ENCODE measurements around the gene TRIM52.
"Not testable (repeated sequence)": the region's sequence is repeated elsewhere in the genome, so short reads cannot be mapped to it uniquely, and the experiment has no call there.

The TRIM52 gene

DNA sequence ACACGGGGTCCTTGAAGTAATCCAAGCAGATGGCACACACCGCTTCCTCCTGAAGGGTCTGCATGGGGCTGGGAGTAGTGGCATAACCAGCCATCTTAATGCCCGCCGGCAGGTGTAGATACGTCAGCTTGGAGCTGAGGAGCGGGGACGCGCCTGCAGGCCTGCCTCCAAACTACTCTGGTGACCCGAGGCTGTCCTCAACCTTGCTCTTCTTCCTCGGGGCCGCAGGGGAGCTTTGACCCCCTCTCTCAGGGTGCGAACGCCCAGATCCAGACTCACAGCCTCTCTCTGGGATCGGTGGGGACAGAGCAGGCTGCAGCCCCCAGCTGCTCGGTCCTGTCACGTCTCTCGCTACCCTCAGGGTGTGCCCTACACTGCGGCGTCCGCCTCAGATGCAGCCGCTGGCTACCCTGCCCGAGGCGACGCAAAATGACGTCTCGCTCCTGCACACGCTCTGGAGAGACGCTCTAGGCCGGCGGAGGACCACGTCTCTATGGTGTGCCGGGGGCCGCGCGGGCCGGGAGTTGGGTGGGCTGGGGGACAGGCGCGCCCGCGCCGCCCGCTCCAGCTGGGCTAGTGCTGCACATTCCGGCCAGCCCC lies at the start of gene TRIM52:
Gene TRIM52, minus strand, starts transcription at position 424 of the 600 bp plus-strand sequence. Its CDS starts 330 bp downstream, at position 94.
- peak; percentile 96 for DNase-seq

DNA sequence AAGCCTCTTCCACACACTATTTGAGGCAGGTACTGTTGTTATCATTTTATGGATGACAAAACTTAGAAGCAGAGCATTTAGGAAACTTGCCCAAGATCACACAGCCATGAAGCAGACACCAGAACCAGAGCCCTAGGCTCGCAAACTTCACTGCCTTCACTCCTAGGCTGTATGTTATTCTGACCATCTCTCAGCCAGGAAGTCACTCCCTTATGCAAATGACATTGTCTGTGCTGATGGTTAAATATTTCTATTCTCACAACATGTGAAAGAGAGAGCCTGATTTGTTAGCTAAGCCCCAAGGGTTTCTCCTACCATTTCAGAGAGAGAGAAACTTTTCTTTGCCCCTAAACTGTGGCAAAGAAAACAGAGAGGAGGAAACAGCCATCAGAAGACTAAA lies 26.4 kb upstream of the TRIM52 start:
- DNase-seq, result not testable (repeated sequence)

DNA sequence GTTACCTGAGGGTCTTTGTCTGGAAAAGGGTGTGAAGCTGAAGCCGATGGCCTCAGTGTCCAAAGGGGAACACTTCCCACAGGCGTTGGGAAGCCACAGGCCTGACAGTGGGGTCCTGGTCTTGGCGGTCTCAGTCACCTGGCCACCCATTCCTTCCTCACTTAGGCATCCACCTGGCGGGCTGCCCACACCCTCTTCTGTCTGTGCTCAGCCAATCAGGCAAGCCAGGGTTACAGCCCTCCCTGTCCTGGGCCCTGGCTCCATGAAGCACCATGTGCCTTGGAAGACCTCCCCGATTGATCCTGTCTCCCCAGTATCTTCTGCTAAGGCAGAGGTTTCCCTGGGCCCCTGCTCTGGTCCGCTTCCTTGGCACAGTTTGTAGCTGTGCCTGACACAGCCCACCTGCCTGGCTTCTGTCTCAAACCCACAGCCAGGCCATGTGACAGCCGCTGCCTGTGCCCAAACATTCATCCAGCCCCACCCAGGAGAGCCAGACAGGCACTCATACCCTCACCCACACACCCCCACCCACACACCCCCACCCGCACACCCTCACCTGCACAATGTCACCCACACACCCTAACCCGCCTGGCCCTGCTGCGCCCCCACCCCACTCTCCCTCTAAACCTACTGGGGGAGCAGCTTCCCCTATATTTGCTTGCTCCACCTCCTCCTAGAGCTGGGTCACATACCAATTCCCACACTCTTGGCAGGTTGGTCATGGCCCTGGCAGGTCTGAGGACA lies 25.2 kb upstream of the TRIM52 start:
- not testable (repeated sequence) for DNase-seq

DNA sequence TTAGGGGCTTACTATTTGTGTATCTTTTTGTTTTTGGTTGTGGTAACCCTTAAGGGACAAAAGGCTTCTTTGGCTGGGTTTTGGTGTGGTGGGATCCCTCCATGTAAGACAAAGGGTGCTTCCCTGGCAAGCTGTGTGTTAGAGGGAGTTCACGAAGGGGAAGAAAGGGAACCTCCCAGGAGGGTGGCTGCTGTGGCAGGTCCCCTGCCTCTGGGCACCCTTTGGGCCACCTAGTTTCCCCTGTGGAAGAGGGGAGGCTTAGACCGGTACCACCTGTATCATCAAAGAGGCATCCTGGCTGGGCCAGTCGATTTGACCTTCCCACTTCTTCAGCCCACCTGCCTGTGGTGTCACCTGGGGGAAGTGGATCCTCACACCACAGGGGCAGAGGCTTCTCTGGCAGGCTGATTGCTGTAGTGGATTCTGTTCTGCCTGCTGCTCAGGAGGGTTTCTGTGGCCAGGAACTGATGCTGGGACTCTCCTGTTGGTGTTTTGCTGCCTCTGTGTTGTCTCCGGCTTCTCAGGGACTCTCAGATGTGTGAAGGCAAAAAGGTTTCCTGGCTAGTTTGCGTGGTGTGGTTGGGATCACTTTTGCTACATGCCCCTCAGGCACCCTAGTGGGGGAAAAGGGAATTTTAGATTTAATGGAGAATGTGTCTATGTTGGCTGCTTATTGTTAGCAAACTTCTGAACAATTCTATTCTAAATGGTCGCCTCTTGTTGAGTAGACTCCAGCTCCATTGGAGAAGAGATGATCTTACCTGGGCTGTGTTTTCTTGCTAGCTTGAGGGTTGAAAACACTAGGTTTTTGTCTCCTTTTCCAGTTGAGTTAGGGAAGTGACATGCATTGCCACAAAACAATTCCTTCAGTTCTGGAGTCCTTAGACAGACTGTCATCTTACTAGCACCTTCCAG lies 23.2 kb upstream of the TRIM52 start:
- not testable (repeated sequence) for DNase-seq

DNA sequence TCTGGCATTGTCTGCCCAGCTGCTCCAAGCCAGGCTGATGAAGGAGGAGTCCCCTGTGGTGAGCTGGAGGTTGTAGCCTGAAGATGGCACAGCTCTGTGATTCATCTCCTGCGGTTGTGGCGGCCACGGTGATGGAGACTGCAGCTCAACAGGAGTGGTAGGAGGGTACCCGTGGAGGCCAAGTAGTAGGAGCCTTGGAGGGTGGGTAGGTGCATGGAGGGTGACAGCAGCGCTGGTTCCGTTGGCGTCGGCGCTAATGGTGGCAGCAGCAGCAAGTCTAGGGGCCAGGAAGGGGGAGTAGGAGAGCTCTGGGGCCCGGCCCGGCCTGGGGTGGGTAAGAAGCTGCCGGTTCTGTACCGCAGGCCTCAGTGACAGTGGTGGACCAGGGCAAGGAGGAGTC lies 22.4 kb upstream of the TRIM52 start:
- no peak for DNase-seq

DNA sequence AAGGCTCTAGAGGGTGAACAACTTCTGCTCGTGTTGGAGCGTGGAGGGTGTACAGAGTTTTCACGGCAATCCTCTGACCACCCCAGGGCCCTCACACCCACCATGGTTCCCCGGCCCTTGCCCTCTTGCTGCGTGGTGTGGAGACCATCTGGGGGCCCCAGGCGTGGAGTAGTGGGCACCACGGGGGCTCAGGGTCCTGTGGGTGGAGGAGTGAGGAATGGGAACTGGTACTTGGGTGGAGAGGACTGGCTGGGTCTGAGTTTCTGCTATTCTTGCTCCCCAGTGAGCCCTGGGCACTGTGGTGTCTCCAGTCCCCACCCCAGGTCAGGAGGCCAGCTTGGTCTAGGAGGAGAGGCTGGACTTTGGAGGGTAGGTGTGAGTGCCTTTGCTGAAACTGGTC lies 21.9 kb upstream of the TRIM52 start:
- DNase-seq, result no peak

DNA sequence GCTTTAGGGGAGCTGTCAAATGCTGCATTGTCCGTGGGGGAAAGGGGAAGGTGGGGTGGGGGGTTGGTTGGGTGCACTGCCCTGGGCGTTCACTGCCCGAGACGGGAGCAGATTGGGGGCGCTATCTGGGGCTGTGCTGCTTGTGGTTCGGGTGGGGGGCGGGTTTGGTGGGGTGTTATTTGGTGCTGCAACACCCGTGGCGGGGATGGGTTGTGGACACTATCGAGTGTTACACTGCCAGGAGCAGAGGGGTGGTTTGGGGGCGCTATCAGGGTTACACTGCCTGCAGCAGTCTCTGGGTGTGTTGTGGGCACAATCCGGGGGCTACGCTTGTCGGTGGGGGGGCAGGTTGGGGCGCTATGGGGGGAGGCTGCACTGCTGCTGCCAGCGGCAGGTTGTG lies 21.5 kb upstream of the TRIM52 start:
- DNase-seq, result not testable (repeated sequence)

DNA sequence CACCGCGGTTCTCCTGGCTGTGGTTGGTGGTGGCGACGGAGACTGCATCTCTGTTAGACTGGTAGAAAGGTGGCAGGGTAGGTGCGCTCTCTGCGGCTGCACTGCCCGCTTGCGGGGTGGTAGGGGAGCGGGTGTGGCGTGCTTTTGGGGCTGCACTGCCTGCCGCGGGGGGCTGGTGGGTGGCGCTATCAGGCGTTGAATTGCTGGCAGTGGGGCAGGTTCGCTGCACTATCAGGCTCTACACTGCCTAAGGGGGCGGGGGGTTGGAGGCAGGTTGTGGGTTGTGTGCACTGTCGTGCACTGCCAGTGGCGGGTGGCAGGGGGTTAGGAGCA lies 21.0 kb upstream of the TRIM52 start:
- no peak for DNase-seq

DNA sequence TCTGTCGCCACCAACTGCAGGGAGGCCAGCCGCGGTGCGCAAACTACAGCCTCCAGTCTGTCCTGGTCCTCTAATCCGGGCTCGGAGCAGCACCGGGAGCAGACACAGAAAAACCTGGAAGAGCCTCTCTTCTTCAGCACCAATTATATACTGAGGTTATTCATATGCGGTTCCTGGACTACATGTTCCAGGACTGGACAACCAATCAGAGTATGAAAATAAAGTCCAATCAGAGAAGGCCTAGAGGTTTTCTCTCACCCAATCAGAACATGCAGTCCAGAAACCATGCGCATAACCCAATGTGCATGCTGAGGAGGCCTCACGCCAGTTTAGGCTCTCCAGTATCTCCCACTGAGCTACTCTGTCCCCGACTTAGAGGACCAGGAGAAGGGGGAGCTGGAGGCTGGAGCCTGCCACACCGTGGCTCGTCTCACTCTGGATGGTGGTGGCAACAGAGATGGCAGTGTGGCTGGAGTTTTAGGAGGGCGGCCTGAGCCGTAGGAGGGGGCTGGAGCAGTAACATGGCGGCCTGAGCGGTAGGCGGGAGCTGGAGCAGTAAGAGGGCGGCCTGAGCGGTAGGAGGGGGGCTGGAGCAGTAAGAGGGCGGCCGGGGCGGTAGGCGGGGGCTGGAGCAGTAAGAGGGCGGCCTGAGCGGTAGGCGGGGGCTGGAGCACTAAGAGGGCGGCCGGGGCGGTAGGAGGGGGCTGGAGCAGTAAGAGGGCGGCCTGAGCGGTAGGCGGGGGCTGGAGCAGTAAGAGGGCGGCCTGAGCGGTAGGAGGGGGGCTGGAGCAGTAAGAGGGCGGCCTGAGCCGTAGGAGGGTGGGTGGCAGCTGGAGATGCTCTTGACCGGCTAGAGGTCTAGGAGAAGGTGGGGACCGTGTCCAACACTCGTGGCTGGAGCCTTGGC lies 20.4 kb upstream of the TRIM52 start:
- peak; percentile 97 for DNase-seq

DNA sequence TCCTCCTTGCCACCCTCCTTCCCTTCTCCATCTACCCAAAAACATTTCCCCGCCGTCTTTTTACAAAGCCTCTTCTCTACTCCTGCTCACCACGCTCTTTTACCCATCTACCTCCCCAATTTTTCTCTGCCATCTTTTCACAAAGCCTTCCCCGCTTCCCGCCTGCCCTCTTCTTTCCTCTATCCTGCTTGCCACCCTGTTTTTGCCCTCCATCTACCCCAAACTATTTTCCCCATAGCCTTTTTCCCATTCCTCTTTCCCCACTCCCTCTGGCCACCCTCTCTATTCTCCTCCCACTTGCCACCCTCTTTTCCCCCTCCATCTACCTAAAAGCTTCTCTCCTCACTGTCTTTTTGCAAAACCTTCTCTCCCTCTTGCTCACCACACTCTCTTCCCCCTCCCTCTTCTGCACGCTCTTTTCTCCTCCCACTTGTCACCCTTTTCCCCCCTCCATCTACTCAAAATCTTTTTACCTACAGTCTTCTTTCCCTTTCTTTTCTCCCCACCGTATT lies 19.4 kb upstream of the TRIM52 start:
- DNase-seq, result peak; percentile 43

DNA sequence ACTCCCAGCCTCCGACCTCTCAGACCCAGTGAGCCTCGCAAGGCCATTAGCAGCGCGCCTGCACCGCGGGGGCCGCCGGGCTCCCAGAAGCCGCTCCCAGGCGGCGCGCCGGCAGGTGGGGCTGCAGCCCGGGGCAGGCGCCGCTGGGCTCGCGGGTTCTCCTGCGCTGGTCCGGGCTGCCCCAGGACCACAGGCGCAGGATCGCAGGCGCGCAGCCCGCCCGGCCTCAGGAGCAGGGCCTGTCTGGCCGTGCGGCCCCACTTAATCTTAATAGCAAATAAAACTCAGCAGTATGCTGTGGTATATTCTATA lies 12.4 kb upstream of the TRIM52 start:
- peak; percentile 87 for DNase-seq

DNA sequence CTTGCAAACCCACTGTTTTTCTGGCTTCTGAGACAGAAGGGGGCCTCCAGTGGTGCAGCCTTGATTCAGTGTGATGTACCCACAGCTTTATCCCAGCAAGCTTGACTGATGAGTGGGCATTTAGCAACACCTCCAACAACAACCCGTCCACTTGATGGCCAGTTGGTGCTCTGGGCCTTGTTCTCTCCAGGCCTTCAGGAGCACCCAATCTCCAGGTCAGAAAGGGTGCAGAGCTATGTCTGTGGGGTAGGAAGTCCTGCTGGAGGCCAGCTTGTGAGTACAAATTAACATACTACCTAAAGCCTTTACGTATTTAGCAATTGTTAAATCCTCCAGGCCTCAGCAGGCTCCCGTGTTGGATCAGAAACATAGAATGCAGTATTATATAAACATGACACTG lies 10.1 kb upstream of the TRIM52 start:
- no peak for DNase-seq

DNA sequence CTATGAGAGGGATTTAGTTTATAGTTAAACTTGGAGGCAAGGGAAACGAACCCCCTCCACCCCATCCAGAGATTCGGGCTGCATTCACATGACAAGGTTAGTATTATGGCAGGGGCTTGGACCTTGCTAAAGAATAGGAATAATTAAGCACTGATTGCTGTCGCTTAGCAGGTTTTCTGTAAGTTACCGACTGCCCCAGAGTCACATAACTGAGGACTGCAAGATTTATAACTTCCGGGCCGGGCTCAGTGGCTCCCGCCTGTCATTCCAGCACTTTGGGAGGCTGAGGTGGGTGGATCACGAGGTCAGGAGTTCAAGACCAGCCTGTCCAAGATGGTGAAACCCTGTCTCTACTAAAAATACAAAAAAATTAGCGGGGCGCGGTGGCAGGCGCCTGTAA lies 7.0 kb upstream of the TRIM52 start:
- not testable (repeated sequence) for DNase-seq

DNA sequence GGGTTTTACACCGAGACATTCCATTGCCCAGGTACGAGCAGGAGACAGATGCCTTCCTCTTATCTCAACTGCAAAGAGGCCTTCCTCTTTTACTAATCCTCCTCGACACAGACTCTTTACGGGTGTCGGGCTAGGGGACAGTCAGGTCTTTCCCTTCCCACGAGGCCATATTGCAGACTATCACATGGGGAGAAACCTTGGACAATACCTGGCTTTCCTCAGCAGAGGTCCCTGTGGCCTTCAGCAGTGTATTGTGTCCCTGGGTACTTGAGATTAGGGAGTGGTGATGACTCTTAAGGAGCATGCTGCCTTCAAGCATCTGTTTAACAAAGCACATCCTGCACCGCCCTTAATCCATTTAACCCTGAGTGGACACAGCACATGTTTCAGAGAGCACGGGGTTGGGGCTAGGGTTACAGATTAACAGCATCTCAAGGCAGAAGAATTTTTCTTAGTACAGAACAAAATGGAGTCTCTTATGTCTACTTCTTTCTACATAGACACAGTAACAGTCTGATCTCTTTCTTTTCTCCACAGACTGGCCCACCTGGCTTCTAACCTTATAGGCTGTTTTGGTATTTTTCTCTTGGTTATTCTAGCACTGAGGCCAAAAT lies 6.5 kb upstream of the TRIM52 start:
- not testable (repeated sequence) for DNase-seq

DNA sequence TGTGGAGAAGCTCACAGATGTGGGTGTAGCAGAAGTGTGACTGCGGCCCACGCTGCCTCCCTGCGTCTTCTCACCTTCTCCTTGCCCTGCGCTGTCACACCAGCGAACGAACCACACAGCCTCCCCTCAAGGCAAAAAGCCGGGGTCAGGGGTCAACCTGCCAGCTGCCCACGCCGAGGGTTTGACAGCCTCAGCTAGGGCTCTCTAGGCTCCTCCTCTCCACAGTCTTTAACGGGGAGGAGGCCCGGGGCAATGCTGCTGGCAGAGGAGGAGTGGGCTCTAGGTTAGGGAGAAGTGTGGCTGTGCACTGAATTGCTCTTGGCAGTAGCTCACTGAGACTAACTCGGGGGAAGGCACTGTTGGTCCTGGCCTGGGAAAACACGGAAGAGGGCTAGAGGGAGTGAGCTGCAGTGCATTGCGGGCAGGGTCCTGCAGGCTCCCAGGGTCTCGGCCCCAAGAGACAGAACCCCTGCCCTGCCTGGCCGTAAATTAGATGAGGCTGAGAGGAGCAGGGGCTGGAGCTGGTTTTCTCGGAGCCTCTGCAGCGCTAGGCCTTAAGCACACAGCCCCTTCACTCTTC lies 4.2 kb upstream of the TRIM52 start:
- DNase-seq, result peak; percentile 74

DNA sequence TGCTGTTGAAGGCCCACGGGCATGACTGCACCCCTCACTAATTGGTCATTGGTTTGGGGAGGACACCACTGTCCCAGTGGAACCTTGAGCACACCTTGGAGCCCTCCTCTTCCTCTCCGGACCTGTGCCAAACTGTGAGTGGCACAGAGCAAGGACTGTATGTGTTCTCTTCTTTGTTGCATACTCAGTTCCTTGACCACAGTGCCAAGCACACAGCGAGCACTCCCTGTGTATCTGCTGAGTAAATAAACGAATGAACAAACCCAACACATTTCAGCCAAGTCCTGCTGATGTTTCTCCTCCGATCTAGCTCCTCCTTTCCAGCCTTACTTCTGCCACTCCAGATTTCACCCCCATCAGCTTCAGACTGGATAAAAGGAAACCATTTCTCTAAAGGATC lies 2.7 kb upstream of the TRIM52 start:
- DNase-seq, result peak; percentile 13

DNA sequence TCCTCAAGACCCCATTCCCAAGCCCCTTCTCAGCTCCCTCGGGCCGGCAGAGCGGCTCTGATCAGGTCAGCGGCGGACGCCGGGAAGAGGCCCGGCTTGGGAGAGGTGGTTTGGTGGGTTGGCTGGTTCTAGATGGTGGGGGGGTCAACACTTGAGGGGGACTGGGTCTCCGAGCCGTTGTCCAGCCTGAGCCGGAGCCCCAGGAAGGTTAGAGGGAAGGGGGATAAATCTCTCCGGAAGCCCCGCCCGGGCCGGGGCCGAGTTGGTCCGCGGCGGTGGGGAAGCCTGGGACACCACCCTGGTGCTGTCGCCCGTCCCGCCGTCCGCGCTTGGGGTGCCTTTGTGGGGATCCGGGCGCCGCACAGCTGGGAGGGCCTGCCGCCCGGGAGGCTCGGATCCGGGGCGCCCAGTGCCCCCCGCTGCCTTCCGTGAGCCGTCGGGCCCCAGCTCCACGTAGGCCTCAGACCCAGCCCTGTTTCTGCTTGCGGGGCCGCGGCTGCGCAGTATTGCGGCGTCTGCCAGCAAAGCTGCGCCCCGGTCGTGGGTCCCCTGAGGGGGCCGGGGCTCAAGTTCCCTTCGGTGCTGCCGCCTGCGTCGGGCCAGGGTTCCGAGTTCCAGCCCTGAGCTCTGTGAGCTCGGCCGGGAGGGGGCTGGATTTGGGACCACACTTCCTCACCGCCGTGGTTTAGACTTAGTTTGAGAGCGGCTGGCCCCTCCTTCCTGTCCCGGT lies 542 bp upstream of the TRIM52 start:
- DNase-seq, result peak; percentile 88

DNA sequence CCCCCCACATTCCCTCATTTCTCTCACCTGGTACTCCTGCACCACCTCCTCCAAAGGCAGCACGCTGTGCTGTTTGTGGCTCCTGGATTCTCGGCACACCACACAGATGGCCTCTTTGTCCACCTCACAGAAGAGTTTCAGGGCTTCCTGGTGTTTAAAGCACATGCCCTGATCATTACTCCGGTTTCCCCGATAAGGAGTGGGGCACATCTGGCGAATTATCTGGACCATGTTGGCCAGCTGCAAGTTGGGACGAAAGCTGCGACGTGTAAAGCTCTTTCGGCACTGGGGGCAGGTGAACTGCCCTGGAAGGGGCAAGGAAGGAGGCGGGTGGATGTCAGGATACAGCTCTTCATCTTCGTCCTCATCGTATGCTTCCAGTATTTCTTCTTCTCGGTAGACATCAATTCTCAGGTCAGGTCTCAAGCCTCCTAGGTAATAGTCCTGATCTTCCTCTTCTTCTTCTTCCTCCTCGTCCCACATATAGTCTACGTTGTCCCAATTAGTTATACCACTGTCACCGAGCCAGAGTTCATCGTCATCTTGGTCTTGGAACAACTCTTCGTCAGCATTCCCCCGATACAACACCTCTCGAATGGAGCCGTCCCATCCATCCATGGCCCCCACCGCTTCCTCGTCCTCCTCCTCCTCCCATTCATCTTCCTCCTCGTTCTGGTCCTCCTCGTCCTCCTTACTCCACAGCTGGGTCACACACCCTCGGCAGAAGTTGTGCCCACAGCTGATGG lies 796 bp downstream of the TRIM52 start:
- peak; percentile 55 for DNase-seq

DNA sequence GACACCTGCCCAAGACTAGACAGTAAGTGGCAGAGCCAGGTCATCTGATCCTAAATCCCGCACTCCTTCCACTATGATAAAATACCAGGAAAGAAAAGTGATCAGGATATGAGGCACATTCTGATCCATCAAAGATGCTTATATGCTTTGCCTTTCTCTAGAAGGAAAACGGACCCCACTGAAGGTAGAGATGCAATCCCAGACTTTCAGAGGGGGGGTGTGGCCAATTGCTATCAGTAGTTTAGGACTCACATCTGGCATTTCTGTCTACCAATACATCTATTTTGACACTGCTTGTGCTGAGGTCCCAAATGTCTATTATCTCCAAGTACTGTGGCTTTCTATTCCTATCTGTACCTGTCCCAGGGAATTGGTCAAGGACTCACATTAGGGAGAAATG lies 1.7 kb downstream of the TRIM52 start:
- DNase-seq, result no peak

DNA sequence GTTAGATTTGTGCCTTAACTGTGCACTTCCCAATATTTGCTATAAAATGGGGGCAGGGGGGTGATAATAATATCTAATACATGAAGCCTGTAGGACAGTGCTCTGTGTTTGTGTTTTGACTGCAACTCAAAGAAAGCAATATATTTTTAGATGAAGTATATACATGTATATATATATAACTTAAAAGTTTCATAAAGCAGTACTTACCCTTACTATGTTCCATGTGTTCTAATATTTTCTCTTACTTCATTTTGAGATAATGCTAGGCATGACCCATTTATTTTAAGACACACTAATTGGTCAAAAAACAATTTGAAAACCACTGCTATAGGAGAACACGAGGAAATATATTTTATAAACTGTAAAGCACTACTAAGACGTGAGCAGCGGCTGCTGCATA lies 2.4 kb downstream of the TRIM52 start:
- no peak for DNase-seq
